GM18861 (cell line): ENCODE results near the gene CDR2.
"Not testable (repeated sequence)": the region's sequence is repeated elsewhere in the genome, so short reads cannot be mapped to it uniquely, and the experiment has no call there.

Experiments
- ATAC-seq: cut with Tn5 transposase; IDR thresholded peaks from one replicate; pipeline ENCODE4 v1.9.1; 2021; ENCODE audit not compliant: unreplicated experiment

The CDR2 gene

DNA sequence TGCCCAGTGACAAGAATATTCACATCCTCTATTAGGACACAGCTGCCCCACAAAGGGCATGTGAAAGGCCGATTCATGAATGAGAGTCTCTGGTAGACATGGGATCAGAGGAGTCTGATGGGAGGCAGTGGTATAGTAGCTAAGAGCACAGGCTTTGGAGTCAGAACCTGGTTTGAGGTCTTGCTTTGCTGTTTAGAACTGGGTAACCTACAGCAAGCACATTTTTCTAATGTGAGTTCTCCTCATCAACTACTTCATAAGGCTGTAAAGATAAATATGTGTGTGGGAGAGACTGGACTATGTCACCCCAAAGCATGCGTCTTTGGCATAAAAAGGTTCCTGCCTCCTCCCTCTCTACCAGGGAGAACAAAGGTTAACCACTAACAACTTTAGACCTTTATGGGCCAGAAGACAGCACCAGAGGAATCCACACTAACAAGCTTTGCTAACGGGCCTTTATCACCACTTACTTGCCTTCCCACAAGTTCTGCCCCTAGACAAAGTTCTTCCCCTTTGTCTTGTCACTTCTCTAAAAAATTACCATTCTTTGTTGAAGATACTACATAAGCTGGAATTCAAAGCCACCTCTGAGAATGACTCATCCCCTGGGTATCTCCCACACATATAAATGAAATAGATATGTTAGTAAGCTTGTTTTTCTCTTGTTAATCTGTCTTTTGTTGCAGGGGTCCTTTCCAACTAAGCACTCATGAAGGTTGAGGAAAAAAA lies 21.1 kb downstream of the CDR2 start:
- no peak for ATAC-seq

DNA sequence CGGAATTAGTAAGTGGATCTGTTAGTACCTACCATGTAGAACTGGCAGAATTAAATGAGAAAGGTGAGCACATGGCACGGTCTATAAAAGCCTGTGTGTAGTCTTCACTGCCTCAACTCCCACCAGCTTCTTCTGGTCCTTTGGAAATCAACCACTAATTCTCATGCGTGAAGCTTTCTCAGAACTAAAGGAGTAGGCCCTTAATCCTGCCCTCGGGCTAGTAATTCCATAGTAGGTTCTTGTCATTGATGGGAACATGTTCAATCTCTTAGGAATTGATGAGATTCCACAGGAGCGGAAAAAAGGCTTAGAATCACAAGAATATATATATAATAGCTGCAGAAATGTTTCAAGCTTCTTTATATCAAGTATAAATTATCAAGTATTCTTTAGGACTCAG lies 21.7 kb downstream of the CDR2 start:
- ATAC-seq = no peak

DNA sequence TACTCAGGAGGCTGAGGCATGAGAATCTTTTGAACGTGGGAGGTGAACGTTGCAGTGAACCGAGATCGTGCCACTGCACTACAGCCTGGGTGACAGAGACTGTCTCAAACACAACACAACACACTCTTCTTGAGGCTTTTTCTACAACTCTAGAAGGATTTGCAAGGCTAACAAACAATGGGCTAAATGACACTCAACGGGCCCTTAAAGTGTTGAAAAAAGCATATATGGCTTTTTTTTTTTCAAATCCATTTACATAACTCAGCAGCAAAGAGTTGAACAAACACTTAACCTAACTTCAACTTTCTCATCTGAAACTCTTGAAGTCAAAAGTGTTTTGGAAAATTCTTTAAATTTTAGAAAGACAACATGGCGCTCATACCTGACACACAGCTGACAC lies 22.3 kb downstream of the CDR2 start:
- no peak for ATAC-seq

DNA sequence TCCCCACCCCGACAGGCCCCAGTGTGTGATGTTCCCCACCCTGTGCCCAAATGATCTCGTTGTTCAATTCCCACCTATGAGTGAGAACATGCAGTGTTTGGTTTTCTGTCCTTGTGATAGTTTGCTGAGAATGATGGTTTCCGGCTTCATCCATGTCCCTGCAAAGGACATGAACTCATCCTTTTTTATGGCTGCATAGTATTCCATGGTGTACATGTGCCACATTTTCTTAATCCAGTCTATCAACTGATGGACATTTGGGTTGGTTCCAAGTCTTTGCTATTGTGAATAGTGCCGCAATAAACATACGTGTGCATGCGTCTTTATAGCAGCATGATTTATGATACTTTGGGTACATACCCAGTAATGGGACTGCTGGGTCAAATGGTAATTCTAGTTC lies 23.4 kb downstream of the CDR2 start:
- not testable (repeated sequence) for ATAC-seq

DNA sequence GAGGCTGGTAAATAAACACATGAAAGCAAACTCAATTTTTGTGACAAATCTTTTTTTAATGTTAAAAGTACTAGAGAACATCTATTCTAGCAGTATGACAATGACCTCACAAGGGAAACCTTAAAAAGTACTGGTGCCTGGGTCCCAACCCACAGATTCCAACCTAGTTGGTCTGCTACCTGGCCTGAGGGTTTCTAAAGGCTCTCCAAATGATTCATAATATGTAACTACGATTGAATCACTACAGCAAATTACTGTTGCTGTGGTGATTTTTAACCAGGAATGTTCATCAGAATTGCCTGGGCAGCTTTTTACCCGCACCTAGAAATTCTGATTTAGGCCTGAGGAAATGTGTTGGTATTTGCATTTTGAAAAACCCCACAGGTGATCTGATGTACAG lies 26.1 kb downstream of the CDR2 start:
- no peak for ATAC-seq

DNA sequence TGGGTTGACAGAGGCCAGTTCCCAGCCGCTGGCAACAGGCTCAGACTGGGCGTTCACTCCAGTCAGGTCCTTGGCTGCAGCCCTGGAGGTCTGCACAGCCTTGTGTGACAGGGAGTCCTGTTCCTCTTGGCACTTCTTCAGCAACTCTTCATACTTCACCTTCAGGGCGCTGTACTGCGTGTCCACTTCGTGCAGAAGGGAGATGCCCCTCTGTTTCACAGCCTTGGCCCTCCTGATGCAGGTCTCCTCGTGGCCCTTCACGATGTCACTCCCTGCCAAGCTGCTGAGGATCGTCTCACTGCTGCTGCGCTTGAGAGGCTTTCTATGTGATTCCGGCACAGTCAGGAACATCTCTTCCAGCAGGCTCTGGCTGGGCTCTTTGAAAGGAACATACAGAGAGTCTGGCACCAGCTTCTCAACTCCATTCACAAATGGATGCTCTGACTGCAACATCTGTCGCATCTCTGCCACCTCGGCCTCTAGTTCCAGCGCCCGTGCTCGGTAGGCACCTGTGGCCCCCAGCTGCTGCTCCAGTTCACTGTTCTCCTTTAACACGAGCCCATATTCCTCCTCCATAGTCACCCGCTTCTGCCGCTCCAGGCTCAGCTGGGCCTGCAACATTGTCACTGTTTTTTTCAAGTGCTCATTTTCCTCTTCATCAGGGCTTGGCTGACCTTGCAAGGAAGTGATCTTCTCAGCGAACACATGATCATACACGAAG lies 27.2 kb downstream of the CDR2 start:
- ATAC-seq = no peak

DNA sequence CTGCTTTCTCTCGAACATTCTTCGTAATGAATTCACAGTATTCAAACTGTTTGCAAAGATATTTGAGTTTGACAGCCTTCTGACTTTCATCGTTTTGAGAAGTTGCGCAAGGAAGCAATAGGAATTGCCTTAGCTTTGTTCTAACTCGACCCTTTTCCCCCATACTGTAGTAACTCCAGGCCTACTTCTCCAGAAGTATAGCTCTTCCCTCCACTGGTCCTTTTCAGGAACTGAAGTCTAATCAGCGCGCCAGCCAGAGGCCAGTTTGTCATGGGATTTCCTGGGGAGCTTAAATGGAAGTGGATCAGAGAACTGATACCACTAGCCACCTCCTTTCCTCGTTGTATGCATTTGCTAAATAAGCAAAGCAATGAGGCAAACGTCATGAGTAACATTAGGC lies 27.9 kb downstream of the CDR2 start:
- ATAC-seq = no peak

DNA sequence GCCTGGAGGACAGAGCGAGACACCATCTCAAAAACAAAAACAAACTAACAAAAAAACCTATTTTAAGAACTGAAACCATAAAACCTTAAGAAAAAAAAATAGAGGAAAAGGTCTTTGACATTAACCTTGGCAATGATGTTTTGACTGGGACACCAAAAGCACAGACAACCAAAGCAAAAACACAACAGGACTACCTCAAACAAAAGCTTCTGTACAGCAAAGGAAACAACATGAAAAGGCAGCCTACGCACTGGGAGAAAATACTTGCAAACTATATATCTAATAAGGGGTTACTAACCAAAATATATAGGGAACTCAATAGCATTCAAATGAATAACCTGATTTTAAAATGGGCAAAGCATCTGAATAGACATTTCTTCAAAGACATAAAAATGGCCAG lies 32.3 kb downstream of the CDR2 start:
- no peak for ATAC-seq

DNA sequence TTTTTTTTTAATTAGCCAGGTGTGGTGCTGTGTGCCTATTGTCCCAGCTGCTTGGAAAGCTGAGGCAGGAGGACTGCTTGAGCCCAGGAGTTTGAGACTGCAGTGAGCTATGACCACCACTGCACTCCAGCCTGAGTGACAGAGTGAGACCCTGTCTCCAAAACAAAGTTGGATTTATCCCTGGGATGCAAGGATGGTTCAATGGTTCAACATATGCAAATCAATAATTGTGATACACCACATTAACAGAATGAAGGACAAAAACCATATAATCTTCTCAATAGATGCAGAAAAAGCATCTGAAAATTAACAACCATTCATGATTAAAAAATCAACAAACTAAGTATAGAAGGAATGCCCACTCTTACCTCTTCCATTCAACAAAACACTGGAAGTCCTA lies 33.5 kb downstream of the CDR2 start:
- no peak for ATAC-seq

DNA sequence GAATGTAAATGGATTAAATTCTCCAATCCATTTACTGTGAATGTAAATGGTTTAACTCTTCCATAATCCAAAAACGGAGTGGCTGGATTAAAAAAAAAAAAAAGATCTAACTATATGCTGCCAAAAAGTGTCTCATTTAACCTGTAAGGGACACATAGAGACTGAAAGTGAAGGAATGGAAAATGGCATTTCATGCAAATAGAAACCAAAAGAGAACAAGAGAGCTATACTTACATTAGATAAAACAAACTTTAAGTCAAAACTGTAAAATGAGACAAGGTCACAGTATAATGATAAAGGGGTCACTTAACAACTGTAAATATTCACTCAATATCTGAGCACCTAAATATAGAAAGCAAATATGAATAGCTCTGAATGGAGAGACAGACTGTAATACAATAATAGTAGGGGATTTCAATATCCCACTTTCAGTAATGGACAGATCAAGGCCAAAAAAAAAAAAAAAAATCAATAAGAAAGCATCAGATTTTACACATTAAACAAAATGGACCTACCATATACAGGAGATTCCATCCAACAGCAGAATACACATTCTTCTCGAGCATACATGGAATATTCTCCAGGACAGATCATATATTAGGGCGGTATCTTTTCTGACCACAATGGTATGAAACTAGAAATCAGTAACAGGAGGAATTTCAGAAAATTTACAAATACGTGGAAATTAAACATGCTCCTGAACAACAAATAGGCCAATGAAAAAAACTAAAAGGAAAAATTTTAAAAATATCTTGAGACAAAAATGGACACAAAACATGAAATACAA lies 36.4 kb downstream of the CDR2 start:
- no peak for ATAC-seq

DNA sequence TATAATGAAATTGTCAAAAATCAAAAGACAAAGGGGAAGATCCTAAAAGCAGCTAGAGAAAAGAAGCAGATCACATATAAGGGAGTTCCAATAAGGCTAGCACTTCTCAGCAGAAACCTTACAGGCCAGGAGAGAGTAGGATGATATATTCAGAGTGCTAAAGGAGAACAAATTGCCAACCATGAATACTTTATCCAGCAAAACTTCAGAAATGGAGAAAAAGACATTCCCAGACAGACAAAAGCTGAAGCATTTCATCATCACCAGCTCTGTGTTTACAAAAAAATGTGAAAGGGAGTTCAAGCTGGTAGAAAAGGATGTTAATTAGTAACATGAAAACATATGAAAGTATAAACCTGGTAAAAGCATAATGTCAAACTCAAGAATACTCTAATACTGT lies 37.4 kb downstream of the CDR2 start:
- ATAC-seq = no peak

DNA sequence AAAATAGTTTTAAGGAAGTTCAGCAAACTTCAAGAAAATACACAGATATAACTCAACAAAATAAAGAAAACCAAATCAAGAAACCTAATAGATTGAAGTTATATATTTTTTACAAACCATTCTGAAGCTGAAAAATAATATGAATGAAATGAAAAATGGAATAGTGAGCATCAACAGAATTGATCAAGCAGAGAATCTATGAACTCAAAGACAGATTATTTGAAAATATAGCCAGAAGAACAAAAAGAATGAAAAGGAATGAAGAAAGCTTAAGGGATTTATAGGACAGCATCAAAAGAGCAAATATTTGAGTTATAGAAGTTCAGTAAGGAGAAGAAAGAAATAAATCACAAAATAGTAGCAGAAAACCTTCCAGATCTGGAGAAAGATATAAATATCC lies 37.8 kb downstream of the CDR2 start:
- ATAC-seq = no peak

DNA sequence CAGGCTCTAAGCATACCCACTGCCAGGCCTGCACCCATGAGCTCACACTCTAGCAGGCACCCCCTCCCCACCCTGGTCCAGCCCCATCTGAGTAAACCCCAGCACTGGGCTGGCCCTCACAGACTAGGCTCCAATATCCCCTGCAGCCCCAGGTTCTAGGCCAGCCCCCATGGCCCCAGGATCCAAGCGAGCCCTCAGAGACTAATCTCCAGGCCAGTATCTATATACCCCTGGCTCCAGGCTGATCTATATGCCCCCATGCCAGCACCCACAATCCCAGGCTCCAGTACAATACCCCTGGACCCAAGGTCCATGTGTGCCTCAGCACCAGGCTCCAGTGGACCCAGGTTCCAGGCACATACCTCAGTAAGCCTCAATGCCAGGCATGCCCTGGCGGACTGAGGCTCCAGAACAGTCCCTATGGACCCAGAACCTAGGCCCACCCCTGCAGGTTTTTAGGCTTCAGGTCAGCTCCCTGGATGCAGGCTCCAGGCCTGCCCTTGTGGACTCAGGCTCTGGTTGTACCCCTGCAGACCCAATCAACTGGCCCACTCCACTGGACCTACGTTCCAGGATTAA lies 38.7 kb downstream of the CDR2 start:
- ATAC-seq = no peak

DNA sequence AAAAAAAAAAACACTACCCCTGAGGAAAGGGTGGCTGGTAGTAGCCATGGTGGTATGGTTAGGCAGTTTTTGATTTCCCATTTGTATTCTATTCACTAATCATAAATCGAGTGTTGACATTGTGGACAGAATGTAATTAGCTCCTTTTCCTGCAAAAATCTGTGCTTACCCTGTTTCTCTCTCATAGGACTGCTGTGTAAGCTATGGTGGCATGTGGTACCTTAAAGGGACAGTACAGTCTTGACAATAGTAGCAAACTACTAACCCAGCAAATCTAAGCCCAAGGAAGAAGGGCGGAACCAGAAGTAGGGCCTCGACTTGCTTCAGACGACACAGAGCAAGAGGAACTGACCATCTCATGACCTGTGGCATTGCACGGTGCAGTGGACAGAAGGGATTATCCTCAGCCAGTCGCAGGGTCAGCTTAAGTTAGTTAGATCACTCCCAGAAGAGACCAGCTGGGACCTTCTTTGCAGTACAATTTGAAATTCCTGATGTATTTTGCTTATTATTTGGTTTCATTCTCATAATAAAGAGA lies 40.9 kb downstream of the CDR2 start:
- no peak for ATAC-seq

DNA sequence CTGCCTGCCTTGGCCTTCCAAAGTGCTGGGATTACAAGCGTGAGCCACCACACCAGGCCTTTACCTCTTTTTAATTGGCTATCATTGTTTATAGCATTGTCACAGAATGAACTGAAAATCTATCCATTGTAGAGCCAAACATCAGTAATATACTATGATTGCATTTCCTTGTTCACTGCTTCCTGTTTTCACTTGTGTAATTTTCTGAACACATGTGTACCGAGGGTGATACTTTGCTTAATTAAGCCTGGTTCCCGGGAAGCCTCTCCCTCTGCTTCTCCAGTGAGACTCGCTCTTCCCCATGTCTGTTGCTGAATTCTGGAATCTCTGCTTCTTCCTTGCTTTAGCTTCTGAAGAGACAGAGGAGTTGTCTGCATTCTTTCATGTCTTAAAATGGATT lies 44.1 kb downstream of the CDR2 start:
- ATAC-seq = no peak

DNA sequence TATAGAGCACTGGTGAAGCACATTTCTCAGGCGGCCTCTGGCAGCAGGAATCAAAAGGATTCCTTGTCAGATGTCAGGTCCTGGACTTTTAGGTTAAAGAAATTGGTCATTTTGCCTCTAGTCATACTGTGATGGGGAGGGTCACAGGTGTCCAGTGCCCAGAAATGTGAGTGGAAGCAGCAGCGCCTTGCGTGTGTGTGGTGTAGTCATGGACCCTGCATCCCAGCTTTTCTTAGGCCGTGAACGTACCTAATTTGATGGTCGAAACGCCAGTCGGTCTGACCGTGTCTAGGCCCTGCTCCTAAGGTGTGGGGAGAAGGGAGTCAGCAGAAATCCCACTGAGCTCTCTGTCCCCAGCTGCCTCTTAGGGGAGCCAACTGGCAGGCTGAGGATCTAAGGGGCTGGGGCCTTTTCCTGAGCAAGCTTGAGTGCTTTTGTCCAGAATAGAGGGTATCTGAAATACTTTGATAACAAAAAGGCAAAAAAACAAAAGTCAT lies 45.2 kb downstream of the CDR2 start:
- ATAC-seq = no peak

DNA sequence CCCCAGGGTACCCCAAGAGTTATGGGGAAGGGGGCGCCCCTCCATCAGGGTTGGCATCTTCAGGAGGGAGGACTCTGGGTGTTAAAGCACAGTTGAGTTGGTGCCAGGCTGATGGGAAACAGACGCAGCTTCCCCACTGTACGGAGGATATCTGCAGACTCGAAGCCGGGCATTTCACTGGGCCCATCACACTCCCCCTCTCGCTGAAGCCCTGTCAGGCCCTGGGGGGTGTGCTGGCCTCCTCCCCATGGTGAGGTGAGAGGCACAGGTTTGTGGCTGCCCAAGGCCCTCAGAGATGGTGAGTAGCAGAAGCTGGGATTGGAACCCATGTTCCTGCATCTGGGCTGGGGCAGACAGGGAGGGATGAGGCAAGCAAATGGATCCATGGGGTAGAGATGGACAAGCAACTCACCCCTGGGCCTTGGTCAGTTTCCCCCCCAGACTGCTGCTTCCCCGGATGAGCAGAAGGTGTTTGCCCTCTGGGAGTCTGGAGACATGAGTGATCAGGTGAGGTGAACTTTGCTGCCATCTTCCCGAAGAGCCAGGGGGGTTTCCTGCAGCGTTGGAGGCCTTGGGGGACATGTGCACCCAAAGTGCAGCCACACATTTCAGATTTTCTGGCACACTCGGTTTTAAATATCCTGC lies 46.2 kb downstream of the CDR2 start:
- no peak for ATAC-seq

DNA sequence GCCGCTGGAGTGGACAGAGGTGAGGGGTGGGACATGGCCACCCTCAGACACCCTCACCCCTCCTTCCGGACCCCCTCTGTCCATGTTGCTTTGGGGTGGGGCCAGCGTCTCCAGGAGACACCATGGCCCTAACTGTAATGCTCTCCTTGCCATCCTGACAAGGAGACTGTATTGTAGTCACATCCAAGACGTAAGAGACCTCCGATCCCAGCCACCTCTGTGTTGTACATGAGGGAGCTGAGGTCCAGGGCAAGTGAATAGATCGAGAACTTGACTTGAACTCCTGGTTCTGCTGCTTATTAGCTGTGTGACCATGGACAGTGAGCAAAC lies 47.0 kb downstream of the CDR2 start:
- ATAC-seq = no peak

DNA sequence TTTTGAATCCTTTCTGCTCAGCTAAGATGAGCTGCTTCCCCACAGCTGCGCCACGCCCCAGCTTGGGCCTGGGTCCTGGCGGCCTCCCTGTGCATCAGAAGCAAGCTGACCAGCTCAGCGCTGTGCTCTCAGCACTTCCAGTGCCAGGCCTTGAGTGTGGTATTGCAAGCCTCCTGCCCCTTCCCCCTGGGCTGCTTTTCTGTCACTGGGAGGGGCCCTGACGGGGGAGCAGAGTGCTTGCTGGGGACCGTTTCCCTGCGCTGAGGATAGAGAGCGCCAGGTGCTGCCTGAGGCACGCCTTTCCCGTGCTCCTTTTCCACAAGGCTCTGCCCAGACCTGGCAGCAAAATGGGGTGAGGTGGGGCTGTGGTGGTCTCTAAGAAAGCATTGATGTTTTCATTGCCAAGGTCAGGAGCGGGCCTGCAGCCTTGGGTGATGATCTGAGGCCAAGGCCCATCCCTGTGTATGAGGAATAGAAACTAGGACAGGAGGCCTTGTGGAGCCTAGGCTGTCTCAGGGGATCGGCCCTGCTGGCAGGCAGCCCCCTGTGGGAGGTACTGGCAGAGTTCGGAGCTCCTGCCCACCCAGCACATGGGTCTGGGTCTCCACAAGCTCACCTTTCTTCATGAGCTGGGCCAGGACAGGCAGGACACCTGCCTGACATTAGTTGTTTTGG lies 47.5 kb downstream of the CDR2 start:
- ATAC-seq = no peak

DNA sequence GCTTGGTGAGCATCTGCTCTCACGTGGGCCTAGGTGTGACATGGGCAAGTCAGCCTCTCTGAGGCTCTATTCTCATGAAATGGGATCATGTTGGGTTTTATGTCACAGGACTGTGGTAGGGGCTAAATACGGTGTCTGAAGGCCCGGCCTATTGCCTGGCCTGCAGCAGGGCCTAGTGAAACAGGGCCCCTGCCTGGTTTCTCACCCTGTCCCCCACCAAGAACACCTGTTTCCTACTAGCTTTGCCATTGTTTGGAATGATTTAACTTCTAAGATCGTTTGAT lies 48.1 kb downstream of the CDR2 start:
- no peak for ATAC-seq
